ENCODE measurements around the gene NEK5. TPM values are rescaled to one million over a fixed set of nuclear protein-coding genes. Genes with fewer than 3 reads are reported as not detected.

Gene NEK5
- total RNA-seq, 4 donors from 2014 or later = 0.12 to 0.35 (median 0.27) TPM; not detected in 1

- Histone ChIP-seq H3K27ac (no peak overlapping the region), H3K36me3 (peaks cover 5 to 97% of the 10 kb centered on the region in 2 donors), H3K4me3 (no peak overlapping the region), H3K27me3 (no peaks in the 10 kb centered on the region), H3K4me1 (no peaks in the 10 kb centered on the region), H3K9me3 (no peaks in the 10 kb centered on the region)
- TF ChIP-seq POLR2A (IDR thresholded peaks at IDR 0.05) = no peak
- no peak for TF ChIP-seq EP300 (IDR thresholded peaks at IDR 0.05)
- no peak for TF ChIP-seq CTCF (IDR thresholded peaks at IDR 0.05)
- no peak for TF ChIP-seq POLR2AphosphoS5 (IDR thresholded peaks at IDR 0.05)
- 69 to 87% methylated on average over 3 of the region's 3 CpGs for WGBS, 2 donors (ENCODE audit: low coverage in 1 of 2)
- ATAC-seq = no peak
Measured at GRCh38 chr13:52137489-52137888, 8.6 kb upstream of the NEK5 start.

- peaks cover 5 to 97% of the 10 kb centered on the region in 2 donors for H3K36me3 ChIP-seq
Measured at GRCh38 chr13:52136763-52137162, 7.9 kb upstream of the NEK5 start.

GRCh38 chr13:52130641-52131040 lies 1.8 kb upstream of the NEK5 start:
- no peak for ATAC-seq
- no peak for TF ChIP-seq POLR2AphosphoS5 (IDR thresholded peaks at IDR 0.05)
- TF ChIP-seq EP300 (IDR thresholded peaks at IDR 0.05) = no peak
- no peak for TF ChIP-seq POLR2A (IDR thresholded peaks at IDR 0.05)
- no peak for TF ChIP-seq CTCF (IDR thresholded peaks at IDR 0.05)
- Histone ChIP-seq H3K4me1 (peaks cover 0 to 26% (median 4%) of the 10 kb centered on the region in 3 donors), H3K27ac (no peak overlapping the region), H3K36me3 (peaks cover under 1 to 50% of the 10 kb centered on the region in 2 donors), H3K4me3 (no peak overlapping the region), H3K9me3 (no peaks in the 10 kb centered on the region), H3K27me3 (no peaks in the 10 kb centered on the region)

More at GRCh38 chr13:52136763-52137162, 7.9 kb upstream of the NEK5 start:
- H3K27me3 ChIP-seq = no peaks in the 10 kb centered on the region
- TF ChIP-seq CTCF (IDR thresholded peaks at IDR 0.05) (no peak), EP300 (IDR thresholded peaks at IDR 0.05) (no peak), POLR2AphosphoS5 (IDR thresholded peaks at IDR 0.05) (no peak)
- H3K4me3 ChIP-seq = no peak overlapping the region
- no peak for ATAC-seq
- no peaks in the 10 kb centered on the region for H3K4me1 ChIP-seq
- no peak overlapping the region for H3K27ac ChIP-seq
- H3K9me3 ChIP-seq = no peaks in the 10 kb centered on the region

- WGBS, 2 donors (ENCODE audit: low coverage in 1 of 2) = 1% methylated on average over 16 to 21 of the region's 33 CpGs
- no peaks in the 10 kb centered on the region for H3K9me3 ChIP-seq
- H3K27me3 ChIP-seq = no peaks in the 10 kb centered on the region
Measured at GRCh38 chr13:52127783-52128702, 830 bp downstream of the NEK5 start.

More at GRCh38 chr13:52127783-52128702, 830 bp downstream of the NEK5 start:
- Histone ChIP-seq H3K4me1 (peaks cover 0 to 26% (median 4%) of the 10 kb centered on the region in 3 donors), H3K4me3 (peak overlapping the region; percentile 37 to 67), H3K27ac (peak overlapping the region in 3 of 4 donors; percentile 29 to 63 (median 55)), H3K36me3 (peaks cover 0 to 24% of the 10 kb centered on the region in 2 donors)
- TF ChIP-seq CTCF (IDR thresholded peaks at IDR 0.05) = peak; percentile 70 to 88 (median 76)
- no peak for TF ChIP-seq EP300 (IDR thresholded peaks at IDR 0.05)
- ATAC-seq = peak; percentile 71
